ENCODE measurements around the gene HYCC1.
"Not testable (repeated sequence)": the region's sequence is repeated elsewhere in the genome, so short reads cannot be mapped to it uniquely, and the experiment has no call there.

HYCC1 gene

DNA sequence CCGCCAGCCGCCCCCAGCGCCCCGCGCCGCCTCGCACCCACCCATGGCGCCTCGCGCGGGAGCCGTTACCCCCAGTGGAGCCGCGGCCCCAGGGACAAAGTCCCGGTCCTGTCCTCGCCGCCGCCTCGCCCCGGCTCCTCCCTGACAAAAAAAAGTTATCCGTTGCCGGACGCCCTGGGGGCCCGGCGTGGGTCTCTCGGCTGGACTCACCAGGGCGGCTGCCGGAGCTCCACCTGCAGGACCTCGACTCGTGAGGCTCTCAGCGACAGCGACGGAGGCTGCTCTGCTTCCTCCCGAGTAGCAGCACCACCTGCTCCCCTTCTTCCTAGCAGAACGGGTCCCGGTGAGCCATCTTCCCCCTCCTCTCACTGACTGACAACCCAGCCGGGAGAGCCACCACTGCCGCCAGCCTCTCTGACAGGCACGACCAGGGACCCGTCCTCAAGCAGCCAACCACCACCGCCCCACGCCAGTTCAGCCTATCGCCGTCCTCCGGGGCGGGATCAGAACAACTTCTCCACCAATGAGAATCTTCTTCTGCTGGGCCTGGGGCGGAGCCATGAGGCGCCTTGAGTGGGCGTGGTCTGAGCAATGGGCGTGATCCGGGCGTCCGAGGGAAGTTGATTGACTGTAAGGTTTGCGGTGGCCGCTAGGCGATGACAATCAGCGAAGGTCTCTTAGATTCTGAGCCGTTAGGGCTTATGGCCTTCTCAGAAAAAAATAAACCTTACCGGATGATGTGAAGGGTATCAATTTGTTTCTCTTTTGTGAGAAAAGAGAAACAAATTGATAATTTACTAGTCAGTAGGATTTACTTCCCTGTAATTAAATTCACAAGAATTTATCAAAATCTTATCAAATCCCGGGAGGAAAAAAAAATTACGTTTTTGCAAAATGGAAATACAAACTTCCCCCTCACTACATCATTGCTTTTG is at the start of gene HYCC1:
TSS of gene HYCC1 (minus strand) at position 416 of the 935 bp plus-strand sequence. CDS start 23,019 bp downstream, outside the sequence.
- DNase-seq (ENCODE audit: low read depth in 2 of 2), result peak; percentile 95 to 98

- DNase-seq (ENCODE audit: low read depth in 2 of 2), result no peak
Observed at GRCh38 chr7:23062452-23062851, 48.5 kb upstream of the HYCC1 start.

GRCh38 chr7:23061327-23061726 is 47.4 kb upstream of the HYCC1 start:
- no peak for DNase-seq (ENCODE audit: low read depth in 2 of 2)

GRCh38 chr7:23058408-23059096 is 44.6 kb upstream of the HYCC1 start:
- DNase-seq (ENCODE audit: low read depth in 2 of 2), result no peak

- peak in 1 of 2 donors; percentile 19 for DNase-seq (ENCODE audit: low read depth in 2 of 2)
Observed at GRCh38 chr7:23055582-23056178, 41.8 kb upstream of the HYCC1 start.

DNA sequence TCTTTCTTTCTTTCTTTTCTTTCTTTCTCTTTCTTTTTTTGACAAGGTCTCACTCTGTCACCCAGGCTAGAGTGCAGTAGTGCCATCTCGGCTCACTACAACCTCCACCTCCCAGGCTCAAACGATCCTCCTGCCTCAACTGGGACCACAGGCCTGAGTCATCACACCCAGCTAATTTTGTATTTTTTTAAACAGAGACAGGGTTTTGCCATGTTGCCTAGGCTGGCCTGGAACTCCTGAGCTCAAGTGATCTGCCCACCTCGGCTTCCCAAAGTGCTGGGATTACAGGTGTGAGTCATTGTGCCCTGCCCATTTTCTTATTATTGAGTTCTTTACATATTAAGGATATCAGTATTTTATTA is 37.2 kb upstream of the HYCC1 start:
- not testable (repeated sequence) for DNase-seq (ENCODE audit: low read depth in 2 of 2)

- DNase-seq (ENCODE audit: low read depth in 2 of 2), result not testable (repeated sequence)
Observed at GRCh38 chr7:23046336-23046735, 32.4 kb upstream of the HYCC1 start.

DNA sequence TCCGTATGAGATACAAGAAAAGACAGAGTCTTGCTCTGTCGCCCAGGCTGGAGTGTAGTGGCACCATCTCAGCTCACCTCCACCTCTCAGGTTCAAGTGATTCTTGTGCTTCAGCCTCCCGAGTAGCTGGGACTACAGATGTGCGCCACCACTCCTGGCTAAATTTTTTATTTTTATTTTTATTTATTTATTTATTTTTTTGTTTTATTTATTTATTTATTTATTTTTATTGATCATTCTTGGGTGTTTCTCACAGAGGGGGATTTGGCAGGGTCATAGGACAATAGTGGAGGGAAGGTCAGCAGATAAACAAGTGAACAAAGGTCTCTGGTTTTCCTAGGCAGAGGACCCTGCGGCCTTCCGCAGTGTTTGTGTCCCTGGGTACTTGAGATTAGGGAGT is 31.2 kb upstream of the HYCC1 start:
- not testable (repeated sequence) for DNase-seq (ENCODE audit: low read depth in 2 of 2)

GRCh38 chr7:23044581-23044980 is 30.7 kb upstream of the HYCC1 start:
- no peak for DNase-seq (ENCODE audit: low read depth in 2 of 2)

DNA sequence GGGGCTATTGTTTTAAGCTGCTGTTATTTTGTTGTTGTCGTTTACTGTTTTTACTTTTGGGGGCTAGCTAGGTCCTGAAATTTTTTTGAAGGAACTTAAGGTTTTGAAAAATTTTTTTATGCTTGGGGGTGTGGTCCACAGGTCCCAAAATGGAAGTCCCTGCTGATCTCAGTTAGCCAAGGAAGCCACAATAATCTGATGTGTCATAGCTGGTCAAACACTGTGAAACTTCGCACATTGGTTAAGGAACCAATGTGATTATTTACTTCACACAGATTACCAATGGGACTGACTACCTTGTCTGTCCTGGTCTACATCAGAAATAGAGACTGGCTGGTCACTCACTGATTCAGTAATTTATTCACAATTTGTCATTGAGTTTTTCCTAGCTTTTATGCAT is 29.5 kb upstream of the HYCC1 start:
- DNase-seq (ENCODE audit: low read depth in 2 of 2), result no peak

DNA sequence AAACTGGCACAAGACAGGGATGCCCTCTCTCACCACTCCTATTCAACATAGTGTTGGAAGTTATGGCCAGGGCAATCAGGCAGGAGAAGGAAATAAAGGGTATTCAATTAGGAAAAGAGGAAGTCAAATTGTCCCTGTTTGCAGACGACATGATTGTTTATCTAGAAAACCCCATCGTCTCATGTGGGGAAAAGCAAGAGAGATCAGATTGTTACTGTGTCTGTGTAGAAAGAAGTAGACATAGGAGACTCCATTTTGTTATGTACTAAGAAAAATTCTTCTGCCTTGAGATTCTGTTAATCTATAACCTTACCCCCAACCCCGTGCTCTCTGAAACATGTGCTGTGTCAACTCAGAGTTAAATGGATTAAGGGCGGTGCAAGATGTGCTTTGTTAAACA is 25.7 kb upstream of the HYCC1 start:
- DNase-seq (ENCODE audit: low read depth in 2 of 2), result not testable (repeated sequence)

GRCh38 chr7:23035542-23036371 is 21.8 kb upstream of the HYCC1 start:
- not testable (repeated sequence) for DNase-seq (ENCODE audit: low read depth in 2 of 2)

GRCh38 chr7:23027261-23027660 is 13.3 kb upstream of the HYCC1 start:
- DNase-seq (ENCODE audit: low read depth in 2 of 2), result no peak

- DNase-seq (ENCODE audit: low read depth in 2 of 2), result no peak
Observed at GRCh38 chr7:23026164-23026563, 12.2 kb upstream of the HYCC1 start.

DNA sequence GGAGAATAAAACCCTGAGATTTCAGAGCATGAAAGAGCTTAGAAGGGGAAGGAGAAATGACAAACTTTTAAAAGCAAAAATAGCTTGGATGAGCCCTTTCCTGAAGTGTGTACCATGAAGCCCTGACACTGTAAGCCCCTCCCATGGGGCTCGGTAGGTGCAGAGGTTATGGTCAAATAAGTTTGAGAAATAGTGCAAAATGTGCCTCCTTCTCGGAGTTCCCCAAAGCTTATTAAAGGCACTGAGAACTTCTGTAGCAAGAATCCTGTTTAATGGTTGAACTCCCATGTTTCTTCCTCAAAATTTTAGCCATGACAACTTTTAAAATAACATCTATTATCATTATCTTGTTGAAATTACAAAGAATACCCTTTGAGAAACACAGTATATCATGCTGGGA is 10.5 kb upstream of the HYCC1 start:
- no peak for DNase-seq (ENCODE audit: low read depth in 2 of 2)

GRCh38 chr7:23022851-23023250 is 8.9 kb upstream of the HYCC1 start:
- no peak for DNase-seq (ENCODE audit: low read depth in 2 of 2)

GRCh38 chr7:23022258-23022769 is 8.4 kb upstream of the HYCC1 start:
- DNase-seq (ENCODE audit: low read depth in 2 of 2), result no peak

DNA sequence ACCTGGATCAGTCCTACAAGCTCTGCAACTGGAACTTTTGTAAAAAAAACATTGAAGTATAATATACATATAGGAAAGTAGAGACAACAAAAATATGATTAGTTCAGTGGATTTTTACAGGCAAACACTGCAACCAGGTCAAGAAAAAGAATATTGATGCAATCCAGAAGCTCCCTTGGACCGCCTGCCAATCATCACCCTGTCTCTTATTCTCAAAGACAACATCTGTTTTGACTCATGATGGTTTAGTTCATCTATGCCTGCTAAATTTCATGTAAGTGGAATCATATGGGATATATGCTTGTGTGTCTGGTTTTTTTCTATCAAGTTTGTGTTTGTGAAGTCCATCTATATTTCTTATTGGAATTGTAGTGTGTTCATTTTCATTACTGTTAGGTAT is 7.7 kb upstream of the HYCC1 start:
- DNase-seq (ENCODE audit: low read depth in 2 of 2), result no peak

DNA sequence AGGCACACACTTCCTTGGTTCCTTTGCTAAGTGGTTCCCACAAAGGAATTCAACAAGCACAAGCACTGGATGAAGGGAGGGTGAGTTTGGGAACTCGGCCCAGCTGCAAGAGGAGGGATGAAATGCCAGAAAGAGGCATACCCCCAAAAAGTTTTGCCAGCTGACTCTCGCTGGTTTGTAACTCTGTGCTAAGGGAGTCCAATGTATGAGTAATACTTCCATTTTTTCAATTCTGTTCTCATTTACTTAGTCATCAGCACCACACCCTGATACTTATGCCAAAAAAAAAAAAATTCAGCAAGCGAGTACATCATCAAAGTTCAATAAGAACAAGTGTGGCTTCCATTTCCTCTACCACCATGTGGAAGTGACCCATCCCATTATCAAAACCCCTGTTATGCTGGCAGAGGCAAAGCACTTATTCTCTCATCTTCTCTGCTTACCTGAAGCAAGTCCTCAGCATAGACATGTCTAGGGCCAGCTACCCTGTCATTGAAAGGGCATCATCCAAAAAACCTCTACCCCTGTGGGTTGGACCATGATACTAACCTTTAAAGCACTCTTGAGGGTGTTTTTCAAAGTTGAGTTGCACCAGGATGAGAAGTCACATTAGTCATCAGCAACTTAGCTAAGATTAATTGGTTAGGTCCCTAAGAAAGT is 6.9 kb upstream of the HYCC1 start:
- DNase-seq (ENCODE audit: low read depth in 2 of 2), result no peak

- no peak for DNase-seq (ENCODE audit: low read depth in 2 of 2)
Observed at GRCh38 chr7:23018750-23019149, 4.8 kb upstream of the HYCC1 start.

DNA sequence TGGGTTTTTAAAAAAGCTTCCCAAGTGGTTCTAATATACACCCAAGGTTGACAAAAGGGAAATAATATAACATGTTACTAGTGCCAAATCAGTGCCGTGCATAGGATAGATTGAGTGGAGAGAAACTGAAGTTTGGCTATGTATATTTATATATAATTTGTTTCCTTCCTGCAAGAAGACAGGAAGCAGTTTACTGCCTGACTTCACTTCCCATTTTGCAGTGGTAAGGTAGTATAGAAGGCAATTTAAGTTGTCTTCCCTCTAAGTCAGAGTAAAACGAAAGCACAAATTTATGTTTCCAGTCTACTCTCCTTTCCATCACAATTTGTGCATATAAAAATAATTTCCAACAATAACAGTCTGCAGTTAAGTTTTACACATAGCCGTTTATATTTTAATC is 3.4 kb upstream of the HYCC1 start:
- no peak for DNase-seq (ENCODE audit: low read depth in 2 of 2)
